CD4-positive, alpha-beta T cell treated with Interferon alpha-2 for 1 hour (primary cell): Measurements from ENCODE around the gene MYMK.

Experiments used
- DNase-seq, 2 donors: peaks; one replicate each; pipeline ENCODE4 v3.0.0-alpha.2; 2020 to 2022

The MYMK gene

GRCh38 chr9:133557581-133557980, 32.8 kb upstream of the MYMK start:
- no peak for DNase-seq

GRCh38 chr9:133556354-133556753, 31.6 kb upstream of the MYMK start:
- no peak for DNase-seq

DNA sequence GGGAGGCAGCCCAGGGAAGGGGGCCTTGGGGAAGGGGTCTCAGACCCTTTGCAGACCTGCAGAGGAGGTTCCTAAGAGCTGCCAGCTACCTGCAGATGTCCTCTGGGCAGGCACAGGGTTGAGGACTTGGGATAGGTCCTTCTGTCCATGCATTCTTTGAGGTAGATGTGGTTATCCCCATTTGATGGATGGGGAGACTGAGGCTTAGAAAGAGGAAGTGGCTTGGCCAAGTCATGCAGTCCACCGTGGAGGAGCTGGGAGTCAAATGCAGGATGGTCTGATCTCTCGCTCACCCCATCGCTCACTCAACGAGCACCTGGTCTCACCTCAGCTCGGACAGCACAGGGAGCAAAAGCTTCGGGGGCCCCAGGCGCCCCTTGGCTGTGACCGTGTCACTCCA, 30.0 kb upstream of the MYMK start:
- DNase-seq: no peak

DNA sequence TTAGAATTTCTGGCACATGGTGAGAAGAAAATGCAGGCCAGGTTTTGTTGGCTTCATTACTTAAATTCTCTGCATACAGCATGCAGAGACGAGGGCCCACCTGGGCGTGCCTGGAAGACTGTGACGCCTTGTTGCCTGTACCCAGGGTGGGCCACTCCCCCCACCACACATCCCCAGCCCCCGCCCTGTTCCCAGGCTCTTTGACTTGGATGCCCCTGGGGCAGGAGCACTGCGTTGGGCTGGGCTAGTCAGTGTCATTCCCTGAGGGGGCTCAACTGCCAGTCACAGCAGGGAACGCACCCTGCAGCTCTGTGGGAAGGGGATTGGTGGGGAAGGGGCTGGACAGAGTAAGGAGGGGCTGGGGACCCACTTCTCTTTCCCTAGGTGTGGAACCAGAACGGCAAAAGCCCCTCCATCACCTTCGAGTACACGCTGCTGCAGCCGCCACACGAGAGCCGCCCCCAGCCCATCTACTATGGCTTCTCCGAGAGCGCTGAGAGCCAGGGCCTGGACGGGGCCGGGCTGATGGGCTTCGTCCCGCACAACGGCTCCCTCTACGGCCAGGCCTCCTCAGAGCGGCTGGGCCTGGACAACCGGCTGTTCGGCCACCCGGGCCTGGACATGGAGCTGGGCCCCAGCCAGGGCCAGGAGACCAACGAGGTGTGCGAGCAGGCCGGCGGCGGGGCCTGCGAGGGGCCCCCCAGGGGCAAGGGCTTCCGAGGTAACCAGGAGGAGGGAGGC, 29.4 kb upstream of the MYMK start:
- DNase-seq: no peak

- no peak for DNase-seq
These were observed 28.4 kb upstream of the MYMK start for GRCh38 chr9:133553123-133553522.

GRCh38 chr9:133552236-133552635, 27.5 kb upstream of the MYMK start:
- no peak for DNase-seq

DNA sequence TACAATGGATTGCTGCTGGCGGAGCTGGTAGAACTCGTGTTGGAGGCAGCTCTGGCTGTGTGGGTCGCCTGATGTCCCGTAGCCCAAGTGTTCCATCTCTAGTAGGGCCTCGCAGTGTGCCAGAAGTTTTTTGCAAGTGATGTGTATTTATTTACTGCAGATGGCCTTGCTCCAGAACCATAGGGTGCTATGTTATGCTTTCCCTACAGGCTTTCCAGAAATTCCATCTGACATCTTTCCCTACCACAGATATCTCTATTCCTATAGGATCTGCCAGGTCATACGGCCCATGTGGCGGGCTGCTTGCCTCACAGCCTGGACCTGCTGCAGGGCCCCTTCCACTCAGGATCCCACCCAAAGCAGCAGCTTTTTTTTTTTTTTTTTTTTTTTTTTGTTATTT, 26.7 kb upstream of the MYMK start:
- DNase-seq: no peak

DNA sequence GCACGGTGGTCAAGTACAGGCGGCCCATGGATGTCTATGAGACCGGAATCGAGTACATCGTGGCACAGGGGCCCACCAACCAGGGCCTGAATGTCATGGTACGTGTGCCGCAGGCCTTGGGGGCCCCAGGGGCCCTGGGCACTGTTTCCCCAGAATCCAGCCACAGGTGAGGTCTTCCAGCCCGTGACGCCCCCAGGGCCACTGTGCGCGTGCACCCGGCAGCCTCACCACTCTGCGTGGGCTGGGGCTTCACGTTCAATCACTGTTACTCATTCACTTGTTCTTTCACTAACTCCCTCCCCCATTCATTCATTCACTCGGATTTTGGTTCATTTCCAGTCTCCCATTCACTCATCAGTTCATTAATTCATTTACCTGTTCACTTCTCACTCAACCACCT, 22.4 kb upstream of the MYMK start:
- no peak for DNase-seq

DNA sequence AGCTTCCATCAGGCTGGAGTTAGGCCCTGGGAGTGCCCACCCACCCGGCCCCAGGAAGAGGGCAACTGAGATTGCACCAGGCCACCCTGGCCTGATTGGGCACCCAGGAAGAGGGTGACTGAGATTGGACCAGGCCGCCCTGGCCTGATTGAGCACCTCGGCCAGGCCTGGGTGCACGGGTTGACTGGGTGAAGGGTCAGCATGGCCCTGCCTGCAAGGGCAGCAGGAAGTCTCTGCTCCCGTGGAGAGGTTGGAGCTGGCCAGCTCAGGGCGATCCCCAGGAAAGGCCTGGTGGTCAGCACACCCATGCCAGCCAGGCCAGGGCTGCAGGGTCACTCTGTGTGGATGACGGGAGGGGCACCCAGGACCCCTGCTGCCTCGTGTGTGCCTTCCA, 21.5 kb upstream of the MYMK start:
- DNase-seq: no peak

DNA sequence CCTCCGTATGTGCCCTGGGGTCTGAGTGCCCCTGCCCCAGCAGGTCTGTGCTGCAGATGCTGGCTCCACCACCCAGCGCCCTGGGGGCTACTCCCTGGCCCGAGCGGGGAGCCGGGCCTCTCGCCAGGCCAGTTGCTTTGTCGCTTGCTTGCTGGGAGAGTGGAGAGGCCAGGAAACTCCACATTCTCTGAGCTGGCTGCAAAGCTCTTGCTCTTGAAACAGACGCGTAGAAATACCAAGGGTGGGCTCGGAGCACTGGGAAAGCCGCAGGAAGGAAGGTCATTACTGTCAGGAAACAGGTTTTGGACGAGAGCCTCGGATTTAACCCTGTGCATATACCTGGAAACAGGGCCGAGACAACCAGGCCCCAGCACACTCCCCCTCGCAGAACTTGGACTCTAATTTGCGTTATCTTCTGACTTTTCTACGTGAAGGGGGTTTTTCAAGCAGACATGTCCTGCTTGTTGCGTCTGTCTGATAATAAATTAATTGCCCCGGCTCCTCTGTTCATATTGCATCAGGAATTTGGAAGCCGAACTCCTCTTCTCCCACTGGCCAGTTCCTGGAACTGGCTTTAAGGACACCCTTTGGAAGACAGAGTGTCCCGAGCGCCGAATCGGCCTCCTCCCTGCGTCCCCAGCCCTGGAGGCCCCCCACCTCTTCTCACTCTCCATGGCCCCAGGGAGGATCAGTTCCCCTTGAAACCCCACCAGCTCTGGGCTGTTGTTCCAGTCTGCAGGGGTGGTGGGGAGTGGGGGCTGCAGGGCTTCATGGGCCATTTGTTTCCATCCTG, 20.9 kb upstream of the MYMK start:
- DNase-seq: no peak

GRCh38 chr9:133543772-133544467, 19.2 kb upstream of the MYMK start:
- no peak for DNase-seq

DNA sequence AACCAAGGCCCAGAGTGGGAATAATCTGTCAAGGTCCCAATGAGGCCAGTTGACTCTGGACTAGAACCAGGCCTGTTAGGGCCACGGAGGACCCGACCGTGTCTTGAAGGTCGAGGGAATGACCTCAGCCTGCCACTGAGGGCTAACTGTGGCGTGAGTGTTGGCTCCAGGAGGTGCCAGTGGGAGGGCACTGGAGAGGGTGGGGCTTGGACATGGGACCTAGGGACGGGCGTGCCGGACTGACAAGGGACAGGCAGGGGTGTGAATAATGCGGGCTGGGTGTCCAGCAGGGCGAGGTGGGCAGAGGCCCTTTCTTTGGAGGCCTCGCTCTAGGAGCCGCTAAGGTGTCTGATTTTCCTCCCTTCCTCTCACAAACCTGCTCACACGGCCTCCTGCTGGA, 17.2 kb upstream of the MYMK start:
- no peak for DNase-seq

GRCh38 chr9:133540698-133541025, 15.9 kb upstream of the MYMK start:
- DNase-seq: no peak

- no peak for DNase-seq
These were observed 15.4 kb upstream of the MYMK start for GRCh38 chr9:133539991-133540697.

DNA sequence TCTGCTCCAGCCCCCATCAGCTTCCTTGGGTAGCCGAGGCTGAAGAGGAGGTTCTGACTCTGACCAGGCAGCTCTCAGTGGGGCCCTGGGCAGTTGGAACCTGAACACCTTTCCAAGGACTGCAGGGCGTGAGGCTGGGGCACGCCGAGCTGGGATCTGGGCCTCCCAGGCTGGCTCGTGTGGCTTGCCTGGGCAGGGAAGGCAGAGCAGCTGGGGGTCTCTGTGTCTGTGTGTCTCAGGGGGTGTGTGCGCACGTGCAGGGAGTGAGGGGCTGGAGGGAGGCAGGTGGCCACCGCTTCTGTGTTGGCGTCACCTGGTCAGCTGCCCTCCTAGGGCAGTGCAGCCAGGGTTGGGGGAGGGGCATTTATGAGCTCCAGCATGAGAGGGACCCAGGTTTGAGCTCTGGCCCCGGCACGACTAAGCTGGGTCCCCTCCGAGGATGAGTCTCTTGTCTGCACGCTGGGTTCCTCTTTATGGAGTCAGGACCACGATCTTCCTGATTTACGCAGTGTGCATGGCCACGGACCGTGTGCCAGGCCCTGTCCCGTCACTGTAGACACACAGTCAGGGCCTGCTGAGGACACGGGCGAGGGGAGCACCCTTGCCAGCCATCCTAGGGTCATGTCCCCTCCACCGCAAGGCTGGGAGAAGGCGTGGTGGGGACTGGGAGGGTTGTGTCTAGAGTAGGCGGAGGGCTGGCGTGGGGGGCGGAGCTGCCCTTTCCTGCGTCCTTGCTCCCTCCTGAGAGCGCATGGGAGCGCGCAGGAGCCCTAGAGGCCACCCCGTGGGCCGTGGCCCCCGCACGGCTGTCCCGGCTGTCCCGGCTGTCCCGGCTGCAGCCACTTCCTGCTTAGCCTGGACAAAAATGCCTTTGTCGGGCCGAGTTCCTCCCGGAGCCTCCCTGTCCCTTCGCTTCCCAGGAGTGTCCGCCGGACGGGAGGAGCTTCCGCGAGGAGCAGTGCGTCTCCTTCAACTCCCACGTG, 14.4 kb upstream of the MYMK start:
- no peak for DNase-seq

- no peak for DNase-seq
These were observed 13.4 kb upstream of the MYMK start for GRCh38 chr9:133538176-133538575.

DNA sequence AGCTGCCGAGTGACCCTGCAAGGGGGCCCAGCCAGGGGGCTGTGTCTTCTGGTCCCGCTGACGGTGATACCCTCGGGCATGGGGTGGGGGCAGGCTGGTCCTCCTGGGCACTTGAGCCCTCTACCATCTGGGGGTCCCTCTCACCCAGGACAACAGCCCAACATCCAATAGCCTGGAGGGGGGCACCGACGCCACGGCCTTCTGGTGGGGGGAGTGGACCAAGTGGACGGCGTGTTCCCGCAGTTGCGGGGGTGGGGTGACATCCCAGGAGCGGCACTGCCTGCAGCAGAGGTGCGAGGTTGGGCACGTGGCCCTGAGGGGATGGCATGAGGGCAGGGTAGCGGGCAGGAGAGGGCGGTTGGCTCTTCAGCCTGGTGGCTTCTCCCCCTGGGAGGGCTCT, 12.5 kb upstream of the MYMK start:
- no peak for DNase-seq

- no peak for DNase-seq
These were observed 11.8 kb upstream of the MYMK start for GRCh38 chr9:133536536-133536935.

GRCh38 chr9:133536080-133536479, 11.3 kb upstream of the MYMK start:
- no peak for DNase-seq

DNA sequence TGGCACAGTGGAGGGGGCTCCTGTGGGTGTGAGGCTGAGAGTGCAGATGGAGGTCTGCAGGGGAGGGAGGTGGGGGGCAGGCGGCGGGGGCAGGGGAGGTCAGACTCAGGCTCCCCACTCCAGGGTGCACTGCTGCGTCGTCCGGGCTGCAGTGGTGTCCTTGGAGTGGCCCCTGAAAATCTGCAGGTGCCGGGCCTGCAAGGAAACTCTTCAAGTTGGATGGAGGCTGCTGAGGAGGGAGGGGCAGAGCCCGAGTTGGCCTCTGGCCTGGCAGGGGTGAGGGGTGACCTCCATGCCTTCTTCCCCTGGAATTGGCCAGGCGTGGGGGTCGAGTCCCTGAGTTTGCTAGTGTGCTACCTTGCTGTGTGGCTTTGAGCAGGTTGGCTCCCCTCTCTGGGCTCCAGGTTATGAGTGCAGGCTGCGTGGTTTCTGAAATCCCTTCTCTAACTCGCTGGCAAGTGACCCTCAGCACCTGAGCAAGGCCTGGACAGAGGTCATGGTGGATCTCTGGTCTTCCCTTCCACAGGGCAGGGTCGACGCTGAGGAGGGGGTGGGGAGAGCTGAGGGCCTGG, 10.6 kb upstream of the MYMK start:
- no peak for DNase-seq

DNA sequence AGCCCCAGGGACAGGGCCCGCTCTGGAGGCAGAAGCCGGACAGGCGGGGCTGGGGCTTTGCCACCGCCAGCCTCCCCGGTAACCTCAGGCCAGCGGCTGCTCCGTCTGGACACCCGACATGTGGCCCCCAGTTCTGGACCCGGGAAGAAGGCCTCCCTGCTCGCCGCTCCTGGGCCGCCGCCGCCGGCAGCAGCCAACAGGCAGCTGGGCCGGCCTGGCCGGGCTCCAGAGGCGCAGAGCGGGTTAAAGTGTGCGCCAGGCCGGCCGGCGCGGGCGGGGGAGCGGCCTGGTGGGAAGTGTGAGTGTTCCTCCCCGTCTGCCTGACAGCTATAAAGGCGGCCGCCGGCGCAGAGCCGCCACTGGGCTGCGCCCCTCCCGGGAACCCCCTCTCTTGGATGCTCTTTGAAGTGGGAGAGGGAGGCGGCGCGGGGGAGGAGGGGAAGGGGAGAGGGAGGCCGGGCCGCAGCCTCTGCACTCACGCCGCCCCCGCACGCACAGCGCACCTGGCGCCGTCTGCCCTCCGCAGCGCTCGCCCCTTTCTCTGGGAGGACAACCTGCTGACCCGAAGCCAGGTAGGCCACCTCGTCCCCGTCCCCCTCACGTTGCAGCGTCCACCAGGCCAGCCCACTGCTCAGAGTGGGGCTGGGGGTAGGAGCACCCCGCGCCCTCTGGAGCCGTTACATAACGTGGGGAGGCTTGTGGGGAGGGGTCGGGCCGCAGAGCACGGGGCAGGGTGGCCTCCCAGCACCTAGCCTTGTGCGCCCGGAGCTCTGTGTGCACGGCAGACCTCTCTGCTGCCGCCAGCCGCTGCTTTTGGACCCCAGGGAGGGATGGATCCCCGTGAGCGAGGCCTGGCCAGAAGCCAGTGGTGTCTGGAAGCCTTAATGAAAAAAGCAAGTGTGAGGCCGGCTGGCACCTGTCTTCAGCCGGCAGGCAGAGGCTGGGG, 9.9 kb upstream of the MYMK start, which contains the start of gene ADAMTSL2:
Gene ADAMTSL2 (plus strand): TSS at position 359 of the 946 bp plus-strand sequence. CDS start 2,009 bp downstream, outside the sequence.
- DNase-seq: peak; percentile 45 to 51
